HFF-Myc (cell line): ENCODE results near the gene NMD3.
"Not testable (repeated sequence)": the region's sequence is repeated elsewhere in the genome, so short reads cannot be mapped to it uniquely, and the experiment has no call there.

Source experiments
- DNase-seq: peaks from one replicate; pipeline ENCODE4 v3.0.0-alpha.2; 2011; ENCODE audit warnings: low read depth; ENCODE audit errors: extremely low read depth
- H3K4me3 ChIP-seq: replicated peaks from 2 replicates; pipeline ENCODE4 v1.5.1; 2011; ENCODE audit warnings: low read depth, mild to moderate bottlenecking, control low read depth, low read length
- CTCF ChIP-seq: IDR thresholded peaks from 2 replicates; pipeline ENCODE4 v1.5.1; 2012; ENCODE audit warnings: mild to moderate bottlenecking, low read depth, low read length, control low read depth; ENCODE audit errors: missing control alignments

The NMD3 gene

DNA sequence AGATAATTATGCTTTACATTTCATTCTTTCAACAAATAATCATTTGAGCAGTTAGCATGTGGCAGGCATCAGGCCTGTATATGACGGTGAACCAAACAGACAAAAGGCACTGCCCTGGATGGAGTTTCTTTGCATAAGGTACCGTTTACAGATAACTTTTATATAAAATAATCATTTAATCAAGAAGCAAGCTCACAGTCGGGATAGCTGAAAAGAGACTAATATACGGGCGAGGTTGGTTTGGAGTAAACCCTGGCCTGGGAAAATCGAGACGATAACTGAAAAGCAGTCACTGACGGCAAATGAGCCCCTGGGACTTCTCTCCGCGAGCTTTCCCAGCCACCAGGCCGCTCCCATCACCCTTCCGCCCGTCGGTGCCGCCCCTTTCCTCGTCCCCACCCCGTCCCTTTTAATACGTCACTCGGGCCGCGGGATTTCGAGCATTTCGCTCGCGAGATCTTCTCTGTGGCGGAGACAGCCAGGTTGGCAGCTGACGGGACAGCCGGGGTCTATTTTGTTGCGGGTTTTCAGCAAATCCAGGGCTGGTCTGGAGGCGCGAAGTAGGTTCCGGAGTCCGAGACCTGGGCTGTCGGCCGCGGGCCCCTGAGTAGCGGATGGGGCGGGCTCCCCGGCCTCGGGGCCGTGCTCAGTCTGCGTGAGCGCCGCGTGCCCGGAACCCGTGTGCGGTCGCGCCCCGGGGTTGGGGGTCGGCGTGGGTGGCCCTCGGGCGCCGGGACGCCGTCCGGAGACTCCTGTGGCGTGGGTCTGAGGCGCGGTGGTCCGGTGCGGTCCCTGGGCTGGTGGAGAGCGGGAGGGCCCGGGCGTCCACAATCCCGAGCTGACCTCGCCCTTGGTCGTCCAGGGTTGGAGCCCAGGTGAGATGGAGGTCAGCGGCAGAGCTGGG is at the start of gene NMD3:
NMD3 (plus strand) TSS at position 462 of the 904 bp plus-strand sequence. CDS start 703 bp downstream, outside the sequence.
- peak within 1 kb of the TSS; percentile 92 for H3K4me3 ChIP-seq
- TF ChIP-seq CTCF, result no peak
- peak; percentile 77 for DNase-seq

- TF ChIP-seq CTCF, result peak; percentile 36
- no peak for DNase-seq
- no peak overlapping the region for H3K4me3 ChIP-seq
Observed at GRCh38 chr3:161171639-161172552, 49.2 kb upstream of the NMD3 start.

DNA sequence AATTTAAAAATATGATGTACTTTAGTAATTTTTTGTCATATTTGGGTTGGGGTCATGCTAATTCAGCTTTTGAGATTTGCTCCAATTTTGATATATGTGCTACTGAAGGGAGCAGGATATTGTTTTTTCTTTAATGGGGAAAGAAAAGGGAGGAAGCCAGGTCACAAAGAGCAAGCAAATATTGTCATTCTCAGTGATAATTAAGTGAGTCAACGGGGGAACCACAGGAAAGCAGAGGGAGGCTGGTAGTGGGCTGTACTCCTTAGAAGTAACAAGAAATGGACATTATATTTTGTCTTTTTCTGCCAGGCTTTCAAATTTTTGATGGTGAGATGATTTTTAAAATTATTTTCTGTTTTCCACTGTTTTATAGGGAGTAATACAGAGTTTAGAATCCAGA is 45.6 kb upstream of the NMD3 start:
- no peak for TF ChIP-seq CTCF
- no peak for DNase-seq
- H3K4me3 ChIP-seq, result no peak overlapping the region

- no peak for DNase-seq
- no peak overlapping the region for H3K4me3 ChIP-seq
- TF ChIP-seq CTCF, result no peak
Observed at GRCh38 chr3:161177991-161178390, 43.1 kb upstream of the NMD3 start.

DNA sequence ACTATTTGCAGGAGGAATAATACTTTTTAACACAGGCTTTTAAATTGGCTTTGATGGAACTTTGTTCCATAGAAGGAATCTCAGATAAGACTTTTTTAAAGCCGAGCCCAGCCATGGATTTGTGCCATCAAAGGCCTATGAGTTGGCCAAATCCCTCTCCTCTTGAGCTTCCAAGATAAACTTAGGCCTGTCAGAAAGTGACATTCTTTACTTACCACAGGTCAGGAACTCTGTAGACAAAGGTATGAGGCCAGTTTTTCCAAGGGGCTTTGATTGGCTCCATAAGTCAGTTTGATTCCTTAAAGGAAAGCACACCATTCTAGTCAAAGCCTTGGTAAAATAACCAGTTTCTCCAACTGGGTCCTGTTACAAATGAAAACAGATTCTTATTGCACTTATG is 39.7 kb upstream of the NMD3 start:
- not testable (repeated sequence) for DNase-seq

DNA sequence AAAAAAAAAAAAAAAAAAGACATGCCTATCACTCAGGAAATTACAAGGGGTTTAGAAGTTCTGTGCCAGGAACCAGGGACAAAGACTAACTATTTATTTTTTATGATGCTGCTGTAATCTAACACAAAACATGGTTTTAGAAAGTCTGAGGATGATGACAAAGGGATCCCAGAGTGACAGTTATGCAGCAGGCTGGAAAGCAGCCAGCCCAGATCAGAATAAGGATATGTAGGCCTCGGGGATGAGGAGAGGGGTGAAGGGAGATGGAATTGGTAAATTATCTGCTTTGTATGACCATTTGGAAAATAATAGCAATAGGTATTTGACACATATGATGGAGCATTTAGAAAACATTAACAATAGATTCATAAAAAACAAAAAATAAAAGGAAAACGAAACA is 34.1 kb upstream of the NMD3 start:
- no peak for DNase-seq
- TF ChIP-seq CTCF, result no peak
- H3K4me3 ChIP-seq, result no peak overlapping the region

More for the DNA sequence above, 39.7 kb upstream of the NMD3 start:
- H3K4me3 ChIP-seq, result not testable (repeated sequence)
